Spleen (tissue), 7 donors: ENCODE results near the gene ABHD17C.

Source experiments
- POLR2A ChIP-seq, 3 donors: fragments of 450-650 bp; IDR thresholded peaks; one replicate each; pipeline ENCODE4 v1.5.1; 2017; ENCODE audit warnings: antibody characterized with exemption in 3 of 3, mild to moderate bottlenecking in 1 of 3
- TF ChIP-seq, protein P1 (sequence below), 11 experiments: fragments of 200-600 bp in 7 of 11; fragments of 450-650 bp in 4 of 11; sonication (generic) in 4 of 11; IDR thresholded peaks in 8 of 11; conservative IDR thresholded peaks in 3 of 11; 1 replicate in 7 of 11; 2 replicates in 4 of 11; pipeline versions ENCODE4 v1.4.0 to v1.8.0; 2016 to 2021; ENCODE audit warnings: antibody characterized with exemption in 11 of 11, inconsistent platforms in 4 of 11, mild to moderate bottlenecking in 1 of 11
- donor health status: DM: no; HTN: no; CAD: no; lungs with moderate emphysema.
- donor health status: DM: no; HTN: no; CAD: no.
- donor health status: DM: no; HTN: no; CAD: no.

DNA sequence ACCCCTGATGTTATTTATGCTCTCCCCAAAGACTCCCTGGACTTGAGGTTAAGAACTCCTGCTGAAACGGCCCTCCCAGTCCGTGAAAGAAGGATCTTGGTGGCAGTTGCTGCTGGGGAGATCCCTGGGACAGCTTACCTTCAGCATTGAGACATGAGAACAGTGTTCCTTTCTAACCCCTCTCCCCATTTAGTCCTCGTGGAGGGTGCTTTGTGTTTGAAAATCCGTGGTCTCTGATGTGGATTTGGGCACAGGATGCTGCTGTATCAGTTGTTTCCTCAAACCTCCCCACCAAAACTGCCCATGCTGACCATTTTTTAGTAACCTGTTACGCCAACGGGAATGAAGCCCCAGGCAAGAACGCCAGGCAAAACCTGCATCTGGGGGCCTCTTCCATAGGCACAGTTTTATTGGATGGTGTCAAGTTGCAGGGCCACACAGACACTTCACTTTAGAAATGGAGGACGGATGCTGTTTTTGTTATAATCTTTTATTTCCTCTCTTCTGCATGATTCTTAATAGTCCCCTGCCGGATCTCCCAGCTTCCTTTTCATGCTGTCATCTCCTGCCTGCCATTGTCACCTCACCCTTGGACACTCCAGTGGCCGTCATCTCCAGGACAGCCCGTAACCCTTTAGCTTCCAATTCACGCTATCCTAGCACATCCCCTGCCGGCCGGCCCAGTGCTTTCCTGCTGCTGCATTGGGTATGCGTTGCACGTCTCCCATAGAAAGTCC, 52.4 kb downstream of the ABHD17C start:
- no peak for TF ChIP-seq POLR2A (IDR thresholded peaks at IDR 0.05)
- TF ChIP-seq, protein P1, sequence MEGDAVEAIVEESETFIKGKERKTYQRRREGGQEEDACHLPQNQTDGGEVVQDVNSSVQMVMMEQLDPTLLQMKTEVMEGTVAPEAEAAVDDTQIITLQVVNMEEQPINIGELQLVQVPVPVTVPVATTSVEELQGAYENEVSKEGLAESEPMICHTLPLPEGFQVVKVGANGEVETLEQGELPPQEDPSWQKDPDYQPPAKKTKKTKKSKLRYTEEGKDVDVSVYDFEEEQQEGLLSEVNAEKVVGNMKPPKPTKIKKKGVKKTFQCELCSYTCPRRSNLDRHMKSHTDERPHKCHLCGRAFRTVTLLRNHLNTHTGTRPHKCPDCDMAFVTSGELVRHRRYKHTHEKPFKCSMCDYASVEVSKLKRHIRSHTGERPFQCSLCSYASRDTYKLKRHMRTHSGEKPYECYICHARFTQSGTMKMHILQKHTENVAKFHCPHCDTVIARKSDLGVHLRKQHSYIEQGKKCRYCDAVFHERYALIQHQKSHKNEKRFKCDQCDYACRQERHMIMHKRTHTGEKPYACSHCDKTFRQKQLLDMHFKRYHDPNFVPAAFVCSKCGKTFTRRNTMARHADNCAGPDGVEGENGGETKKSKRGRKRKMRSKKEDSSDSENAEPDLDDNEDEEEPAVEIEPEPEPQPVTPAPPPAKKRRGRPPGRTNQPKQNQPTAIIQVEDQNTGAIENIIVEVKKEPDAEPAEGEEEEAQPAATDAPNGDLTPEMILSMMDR (IDR thresholded peaks at IDR 0.05 in 8 of 11, conservative IDR thresholded peaks at IDR 0.05 in 3 of 11): peak in 4 of 11 experiments; percentile 24 to 42 (median 33)
